Dermis blood vessel endothelial cell (primary cell): ENCODE data around the gene SLC19A1. TPM values are rescaled to one million over a fixed set of nuclear protein-coding genes. Genes with fewer than 3 reads are reported as not detected.

ENCODE experiments used
- DNase-seq: peaks from one replicate; pipeline ENCODE4 v3.0.0; 2010
- total RNA-seq: library from RNA; depleted of rRNA; stranded (reverse); fragments of >200 nt; gene quantifications from 2 replicates; pipeline ENCODE4 v1.2.3, GENCODE V29; 2014

SLC19A1 gene
- total RNA-seq, 1 donor from 2014 or later: 5.8 TPM

- DNase-seq: no peak
Observed at GRCh38 chr21:45452696-45453307, 89.4 kb downstream of the SLC19A1 start.

GRCh38 chr21:45451771-45452182 lies 90.5 kb downstream of the SLC19A1 start:
- DNase-seq: no peak

GRCh38 chr21:45451091-45451740 lies 91.0 kb downstream of the SLC19A1 start:
- DNase-seq: no peak

- DNase-seq: no peak
Observed at GRCh38 chr21:45450423-45451090, 91.7 kb downstream of the SLC19A1 start.

GRCh38 chr21:45449658-45450422 lies 92.4 kb downstream of the SLC19A1 start:
- no peak for DNase-seq

GRCh38 chr21:45448810-45449657 lies 93.2 kb downstream of the SLC19A1 start:
- DNase-seq: no peak

- DNase-seq: no peak
Observed at GRCh38 chr21:45448283-45448809, 93.9 kb downstream of the SLC19A1 start.

Other genes with a start within 250 kb of the SLC19A1 start
- gene COL18A1, start 137.3 kb downstream of the SLC19A1 start, total RNA-seq: 309 and 317 TPM in 2 replicates
- gene PCBP3, start 101.3 kb upstream of the SLC19A1 start, total RNA-seq: 0.14 TPM in 1 of 2 replicates, not detected in the other